PFSK-1 (cell line): ENCODE results near the gene UNC45B.

Source experiments
- POLR2AphosphoS5 ChIP-seq: IDR thresholded peaks from 2 replicates; pipeline ENCODE4 v1.6.1; 2012; ENCODE audit warnings: low read depth, mild to moderate bottlenecking, control low read depth, low read length, moderate library complexity
- REST ChIP-seq, 2 experiments: IDR thresholded peaks; 2 replicates each; pipeline versions ENCODE4 v1.6.1 to v1.8.0; 2011 to 2012; ENCODE audit warnings: low read depth in 2 of 2, low read length in 2 of 2, control low read depth in 1 of 2, inconsistent platforms in 1 of 2, mild to moderate bottlenecking in 1 of 2, moderate library complexity in 1 of 2; ENCODE audit not compliant: insufficient read depth in 1 of 2
- SIN3A ChIP-seq: IDR thresholded peaks from 2 replicates; pipeline ENCODE4 v1.6.1; 2012; ENCODE audit warnings: mild to moderate bottlenecking, low read length, moderate library complexity, borderline replicate concordance; ENCODE audit not compliant: insufficient read depth
- TAF1 ChIP-seq: IDR thresholded peaks from 2 replicates; pipeline ENCODE4 v1.6.1; 2012; ENCODE audit warnings: low read length, control low read depth, borderline replicate concordance; ENCODE audit not compliant: insufficient read depth

- TF ChIP-seq REST (IDR thresholded peaks at IDR 0.05; ENCODE audit: insufficient read depth in 1 of 2, low read depth in 2 of 2, low read length in 2 of 2) (no peak), POLR2AphosphoS5 (no peak), TAF1 (no peak), SIN3A (no peak)
Measured at GRCh38 chr17:35217107-35217506, 69.5 kb downstream of the UNC45B start.
